Upper lobe of left lung (tissue), 4 donors: ENCODE data around the gene MAP1B.

Experiments
- EP300 ChIP-seq, 4 donors: sonication (generic); formaldehyde crosslinking; IDR thresholded peaks; one replicate each; pipeline ENCODE4 v1.5.1; 2017; ENCODE audit warnings: antibody characterized with exemption in 4 of 4, control low read depth in 2 of 4
- POLR2A ChIP-seq, 4 donors: fragments of 450-650 bp; IDR thresholded peaks; one replicate each; pipeline ENCODE4 v1.5.1; 2016 to 2017; ENCODE audit warnings: antibody characterized with exemption in 4 of 4, mild to moderate bottlenecking in 2 of 4
- POLR2AphosphoS5 ChIP-seq, 2 donors: sonication (generic); formaldehyde crosslinking; IDR thresholded peaks; one replicate each; pipeline ENCODE4 v1.5.1; 2017; ENCODE audit warnings: antibody characterized with exemption in 2 of 2
- TF ChIP-seq, protein P1 (sequence below), 6 experiments: fragments of 450-650 bp in 4 of 6; fragments of 200-600 bp in 2 of 6; sonication (generic) in 2 of 6; IDR thresholded peaks; one replicate each; pipeline ENCODE4 v1.5.1; 2016 to 2019; ENCODE audit warnings: antibody characterized with exemption in 6 of 6

DNA sequence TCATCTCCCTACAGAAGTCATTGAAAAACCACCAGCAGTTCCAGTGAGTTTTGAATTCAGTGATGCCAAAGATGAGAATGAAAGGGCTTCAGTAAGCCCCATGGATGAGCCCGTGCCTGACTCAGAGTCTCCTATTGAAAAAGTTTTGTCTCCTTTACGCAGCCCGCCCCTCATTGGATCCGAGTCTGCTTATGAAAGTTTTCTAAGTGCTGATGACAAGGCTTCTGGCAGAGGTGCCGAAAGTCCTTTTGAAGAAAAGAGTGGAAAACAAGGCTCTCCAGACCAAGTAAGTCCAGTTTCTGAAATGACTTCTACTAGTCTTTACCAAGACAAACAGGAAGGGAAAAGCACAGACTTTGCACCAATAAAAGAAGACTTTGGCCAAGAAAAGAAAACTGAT, 90.1 kb downstream of the MAP1B start:
- no peak for TF ChIP-seq POLR2A (IDR thresholded peaks at IDR 0.05)
- TF ChIP-seq POLR2AphosphoS5 (IDR thresholded peaks at IDR 0.05), result no peak
- TF ChIP-seq, protein P1, sequence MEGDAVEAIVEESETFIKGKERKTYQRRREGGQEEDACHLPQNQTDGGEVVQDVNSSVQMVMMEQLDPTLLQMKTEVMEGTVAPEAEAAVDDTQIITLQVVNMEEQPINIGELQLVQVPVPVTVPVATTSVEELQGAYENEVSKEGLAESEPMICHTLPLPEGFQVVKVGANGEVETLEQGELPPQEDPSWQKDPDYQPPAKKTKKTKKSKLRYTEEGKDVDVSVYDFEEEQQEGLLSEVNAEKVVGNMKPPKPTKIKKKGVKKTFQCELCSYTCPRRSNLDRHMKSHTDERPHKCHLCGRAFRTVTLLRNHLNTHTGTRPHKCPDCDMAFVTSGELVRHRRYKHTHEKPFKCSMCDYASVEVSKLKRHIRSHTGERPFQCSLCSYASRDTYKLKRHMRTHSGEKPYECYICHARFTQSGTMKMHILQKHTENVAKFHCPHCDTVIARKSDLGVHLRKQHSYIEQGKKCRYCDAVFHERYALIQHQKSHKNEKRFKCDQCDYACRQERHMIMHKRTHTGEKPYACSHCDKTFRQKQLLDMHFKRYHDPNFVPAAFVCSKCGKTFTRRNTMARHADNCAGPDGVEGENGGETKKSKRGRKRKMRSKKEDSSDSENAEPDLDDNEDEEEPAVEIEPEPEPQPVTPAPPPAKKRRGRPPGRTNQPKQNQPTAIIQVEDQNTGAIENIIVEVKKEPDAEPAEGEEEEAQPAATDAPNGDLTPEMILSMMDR (IDR thresholded peaks at IDR 0.05), result no peak
- TF ChIP-seq EP300 (IDR thresholded peaks at IDR 0.05), result no peak
